Measurements from ENCODE around the gene PPT2. TPM values are rescaled to one million over a fixed set of nuclear protein-coding genes. Genes with fewer than 3 reads are reported as not detected.
"Not testable (repeated sequence)": the region's sequence is repeated elsewhere in the genome, so short reads cannot be mapped to it uniquely, and the experiment has no call there.

PPT2 gene
- total RNA-seq, 2 donors from 2014 or later: 18.4 to 21.0 TPM

DNA sequence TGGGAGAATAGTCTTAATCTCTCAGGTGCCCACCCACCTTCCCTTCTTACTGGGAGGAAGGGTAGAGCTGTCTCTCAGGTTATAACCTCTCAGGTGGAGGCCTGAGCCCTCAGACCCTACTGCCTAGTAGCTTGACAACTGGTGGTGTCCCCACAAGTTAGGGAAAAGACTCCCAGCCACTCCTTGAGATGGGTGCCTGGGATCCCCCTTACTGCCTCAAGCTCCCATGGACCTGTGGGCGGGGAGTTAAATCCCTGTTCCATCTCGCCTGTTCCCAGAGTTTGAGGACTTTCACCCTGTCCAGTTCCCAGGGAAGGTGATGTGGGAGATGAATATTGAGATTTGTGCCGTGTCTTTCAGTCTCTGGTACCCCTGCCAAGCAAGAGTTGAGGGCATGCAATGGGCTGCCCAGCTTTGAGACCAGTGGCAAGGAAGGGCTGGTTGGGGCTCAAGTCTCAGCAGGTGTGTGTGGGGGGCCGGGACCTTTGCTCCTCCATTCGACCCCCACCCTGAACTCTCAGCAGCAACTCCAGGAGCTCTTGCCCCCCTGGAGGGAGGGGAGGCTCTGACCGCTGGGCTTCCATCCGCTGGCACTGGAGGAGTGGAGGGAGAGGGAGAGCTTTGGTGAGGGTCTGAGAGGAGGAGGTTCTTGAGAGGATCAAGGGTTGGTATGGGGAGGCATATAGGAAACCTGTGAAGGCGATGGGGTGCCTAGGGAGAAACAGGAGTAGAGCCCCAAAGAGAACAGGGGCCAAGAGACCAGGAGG, 37.2 kb downstream of the PPT2 start:
- Histone ChIP-seq H3K27me3 (no peaks in the 10 kb centered on the region), H3K36me3 (no peaks in the 10 kb centered on the region), H3K9ac (ENCODE audit: low read depth in 2 of 2, low read length in 2 of 2) (peak overlapping the region; percentile 85 to 91), H3K4me3 (peak overlapping the region; percentile 69), H3K27ac (peak overlapping the region; percentile 82), H3K9me3 (no peaks in the 10 kb centered on the region), H3K4me1 (peaks cover 2% of the 10 kb centered on the region)
- intact Hi-C loops (cut with DNase I): no loop called here
- DNase-seq: no peak
- TF ChIP-seq, protein P1, sequence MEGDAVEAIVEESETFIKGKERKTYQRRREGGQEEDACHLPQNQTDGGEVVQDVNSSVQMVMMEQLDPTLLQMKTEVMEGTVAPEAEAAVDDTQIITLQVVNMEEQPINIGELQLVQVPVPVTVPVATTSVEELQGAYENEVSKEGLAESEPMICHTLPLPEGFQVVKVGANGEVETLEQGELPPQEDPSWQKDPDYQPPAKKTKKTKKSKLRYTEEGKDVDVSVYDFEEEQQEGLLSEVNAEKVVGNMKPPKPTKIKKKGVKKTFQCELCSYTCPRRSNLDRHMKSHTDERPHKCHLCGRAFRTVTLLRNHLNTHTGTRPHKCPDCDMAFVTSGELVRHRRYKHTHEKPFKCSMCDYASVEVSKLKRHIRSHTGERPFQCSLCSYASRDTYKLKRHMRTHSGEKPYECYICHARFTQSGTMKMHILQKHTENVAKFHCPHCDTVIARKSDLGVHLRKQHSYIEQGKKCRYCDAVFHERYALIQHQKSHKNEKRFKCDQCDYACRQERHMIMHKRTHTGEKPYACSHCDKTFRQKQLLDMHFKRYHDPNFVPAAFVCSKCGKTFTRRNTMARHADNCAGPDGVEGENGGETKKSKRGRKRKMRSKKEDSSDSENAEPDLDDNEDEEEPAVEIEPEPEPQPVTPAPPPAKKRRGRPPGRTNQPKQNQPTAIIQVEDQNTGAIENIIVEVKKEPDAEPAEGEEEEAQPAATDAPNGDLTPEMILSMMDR (IDR thresholded peaks at IDR 0.05): no peak

DNA sequence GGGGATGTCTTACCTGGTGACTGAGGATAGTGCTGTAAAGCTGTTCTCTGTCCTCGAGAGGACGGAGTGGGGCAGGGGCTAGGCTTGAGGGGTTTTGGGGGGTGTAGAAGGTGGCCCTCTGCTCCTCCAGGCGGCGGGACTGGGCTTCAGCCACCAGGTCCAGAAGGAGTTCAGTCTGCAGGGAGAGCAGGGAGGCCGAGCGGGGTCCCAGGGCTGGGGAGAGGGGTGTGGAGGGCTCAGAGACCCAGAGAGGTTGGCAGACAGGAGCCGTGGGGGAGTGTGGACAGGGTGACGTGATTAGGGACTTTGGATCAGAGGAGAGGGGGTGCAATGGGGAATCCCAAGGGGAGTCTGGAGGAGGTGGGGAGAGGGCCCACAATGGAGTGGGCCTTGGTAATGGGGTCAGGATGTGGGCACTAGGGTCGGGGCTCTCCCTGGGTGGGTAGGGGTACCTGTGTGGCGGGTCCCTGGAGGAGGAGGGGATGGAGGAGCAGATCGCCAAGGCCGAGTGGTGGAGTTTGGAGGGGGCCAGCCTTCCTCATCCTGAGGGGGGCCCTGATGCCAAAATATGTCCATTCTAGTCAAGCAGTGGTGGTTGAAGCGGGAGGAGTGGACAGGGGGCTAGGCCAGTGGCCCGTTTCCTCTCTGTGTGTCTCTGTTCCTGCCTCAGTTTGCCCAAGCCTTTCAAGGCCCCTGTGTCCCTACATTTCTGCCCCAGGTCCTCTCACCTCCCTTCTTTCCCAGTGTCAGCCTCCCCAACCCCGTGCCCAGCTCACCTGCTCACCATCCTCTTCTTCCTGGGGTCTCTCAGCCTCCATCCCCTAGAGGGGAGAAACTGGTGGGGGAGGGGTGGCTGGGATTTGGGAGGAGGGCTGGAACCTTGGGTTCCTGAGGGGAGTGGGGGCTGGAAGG, 38.0 kb downstream of the PPT2 start:
- DNase-seq: no peak
- intact Hi-C loops (cut with DNase I): no loop called here
- no peaks in the 10 kb centered on the region for H3K36me3 ChIP-seq
- peak overlapping the region; percentile 82 for H3K27ac ChIP-seq
- no peaks in the 10 kb centered on the region for H3K27me3 ChIP-seq
- TF ChIP-seq, protein P1 (IDR thresholded peaks at IDR 0.05): no peak
- no peaks in the 10 kb centered on the region for H3K9me3 ChIP-seq
- peak overlapping the region; percentile 85 to 91 for H3K9ac ChIP-seq (ENCODE audit: low read depth in 2 of 2, low read length in 2 of 2)
- peak overlapping the region; percentile 23 for H3K4me3 ChIP-seq
- H3K4me1 ChIP-seq: peaks cover 2% of the 10 kb centered on the region

DNA sequence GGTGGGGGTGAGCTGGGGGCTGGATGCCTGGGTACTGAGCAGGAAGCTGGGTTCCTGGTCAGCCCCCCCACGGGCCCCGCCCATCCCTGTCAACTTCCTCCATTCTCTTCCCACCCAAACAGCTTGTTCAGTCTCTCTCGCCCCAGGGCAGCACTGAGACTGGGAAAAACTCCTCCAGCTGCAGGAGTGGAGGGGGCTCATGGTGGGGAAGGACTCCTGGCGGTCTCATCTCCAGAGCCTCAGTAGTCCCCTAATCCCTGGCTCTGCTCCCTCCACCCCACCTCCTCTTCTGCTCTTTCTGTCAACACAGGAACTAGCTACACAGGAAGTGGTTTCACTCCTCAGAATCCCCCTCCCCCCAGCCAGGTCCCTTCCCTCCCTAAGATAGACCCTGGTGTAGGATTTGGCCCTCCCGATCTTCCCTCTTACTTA, 38.7 kb downstream of the PPT2 start, which contains the start of gene GPSM3:
Gene GPSM3 (minus strand): TSS at position 36 of the 432 bp plus-strand sequence. CDS start 130 bp downstream, outside the sequence.
- H3K4me3 ChIP-seq: peak within 1 kb of the TSS; percentile 23
- peaks cover 2% of the 10 kb centered on the region for H3K4me1 ChIP-seq
- no peaks in the 10 kb centered on the region for H3K9me3 ChIP-seq
- intact Hi-C loops (cut with DNase I): no loop called here
- DNase-seq: peak; percentile 69
- no peaks in the 10 kb centered on the region for H3K27me3 ChIP-seq
- TF ChIP-seq, protein P1 (IDR thresholded peaks at IDR 0.05): no peak
- H3K9ac ChIP-seq (ENCODE audit: low read depth in 2 of 2, low read length in 2 of 2): peak within 1 kb of the TSS; percentile 85 to 91
- no peaks in the 10 kb centered on the region for H3K36me3 ChIP-seq
- H3K27ac ChIP-seq: peak within 1 kb of the TSS; percentile 82

DNA sequence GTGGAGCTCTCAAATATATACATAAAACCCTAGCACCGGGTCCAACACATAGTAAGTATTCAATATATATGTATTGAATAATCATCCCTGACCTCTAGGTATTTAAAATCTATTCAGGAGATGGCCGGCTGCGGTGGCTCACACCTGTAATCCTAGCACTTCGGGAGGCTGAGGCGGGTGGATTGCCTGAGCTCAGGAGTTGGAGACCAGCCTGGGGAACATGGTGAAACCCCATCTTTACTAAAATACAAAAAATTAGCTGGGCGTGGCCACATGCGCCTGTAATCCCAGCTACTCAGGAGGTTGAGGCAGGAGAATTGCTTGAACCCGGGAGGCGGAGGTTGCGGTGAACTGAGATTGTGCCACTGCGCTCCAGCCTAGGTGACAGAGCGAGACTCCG, 39.2 kb downstream of the PPT2 start:
- H3K9ac ChIP-seq (ENCODE audit: low read depth in 2 of 2, low read length in 2 of 2): peak overlapping the region; percentile 19 to 85
- H3K4me3 ChIP-seq: peak overlapping the region; percentile 23
- intact Hi-C loops (cut with DNase I): not testable (repeated sequence)

DNA sequence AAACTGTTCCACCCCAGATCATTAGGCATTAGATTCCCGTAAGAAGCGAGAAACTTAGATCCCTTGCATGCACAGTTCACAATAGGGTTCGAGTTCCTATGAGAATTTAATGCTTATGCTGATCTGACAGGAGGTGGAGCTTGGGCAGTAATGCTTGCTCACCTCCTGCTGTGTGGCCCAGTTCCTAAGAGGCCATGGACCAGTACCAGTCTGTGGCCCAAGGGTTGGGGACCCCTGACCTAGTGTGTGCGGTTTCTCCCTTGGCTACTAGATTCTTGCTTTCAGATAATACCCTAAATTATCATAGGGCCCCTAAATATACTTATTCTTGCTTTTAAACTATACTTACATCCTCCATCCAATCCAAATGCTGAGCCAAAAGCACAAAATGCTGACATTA, 40.4 kb downstream of the PPT2 start:
- Histone ChIP-seq H3K9ac (ENCODE audit: low read depth in 2 of 2, low read length in 2 of 2) (no peak overlapping the region), H3K9me3 (no peaks in the 10 kb centered on the region), H3K4me1 (peaks cover 2% of the 10 kb centered on the region), H3K27ac (peak overlapping the region; percentile 84), H3K36me3 (no peaks in the 10 kb centered on the region), H3K4me3 (no peak overlapping the region), H3K27me3 (no peaks in the 10 kb centered on the region)
- intact Hi-C loops (cut with DNase I): no loop called here
- TF ChIP-seq, protein P1 (IDR thresholded peaks at IDR 0.05): no peak
- no peak for DNase-seq

More for the DNA sequence above, 39.2 kb downstream of the PPT2 start:
- not testable (repeated sequence) for H3K9me3 ChIP-seq, H3K36me3 ChIP-seq, H3K4me1 ChIP-seq, DNase-seq, H3K27me3 ChIP-seq
- peak overlapping the region; percentile 82 for H3K27ac ChIP-seq

Measured in colonic mucosa (tissue), 4 donors.